Measurements from ENCODE around the gene WDR64.

WDR64 gene

DNA sequence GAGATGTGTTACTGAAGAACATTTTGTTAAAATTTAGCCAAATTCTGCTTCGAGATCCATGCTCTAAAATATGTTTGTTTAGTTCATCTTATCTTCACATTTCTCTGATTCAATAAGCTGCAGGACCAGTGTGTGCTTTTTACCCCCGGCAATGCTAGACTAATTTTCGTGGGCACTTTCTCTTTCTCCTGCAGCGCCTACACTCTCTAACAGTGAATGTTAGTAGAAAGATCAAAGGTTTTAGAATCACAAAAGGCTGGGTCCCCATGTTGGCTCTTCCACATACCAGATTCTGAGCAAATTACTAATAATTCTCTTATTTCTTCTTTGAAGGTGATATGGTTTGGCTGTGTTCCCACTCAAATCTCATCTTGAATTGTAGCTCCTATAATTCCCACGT, 20.4 kb upstream of the WDR64 start:
- no peak for DNase-seq

DNA sequence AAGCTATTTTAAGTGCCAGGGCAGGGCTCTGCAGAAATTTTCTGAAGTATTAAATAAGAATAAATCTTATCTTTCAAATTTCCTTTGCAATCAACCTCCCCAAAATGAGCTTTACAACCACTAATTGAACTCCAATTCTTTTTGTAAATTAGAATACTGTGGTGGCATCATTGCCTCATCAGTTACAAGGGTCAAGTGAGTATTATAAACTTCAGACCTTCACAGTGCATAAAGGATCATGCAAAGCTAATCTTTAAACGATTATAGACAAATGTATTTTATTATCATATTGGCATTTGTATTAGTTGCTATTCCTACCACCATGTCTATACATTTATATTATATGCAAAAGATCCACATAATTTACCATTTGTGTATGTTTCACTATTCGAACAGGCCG, 19.1 kb upstream of the WDR64 start:
- DNase-seq = no peak

DNA sequence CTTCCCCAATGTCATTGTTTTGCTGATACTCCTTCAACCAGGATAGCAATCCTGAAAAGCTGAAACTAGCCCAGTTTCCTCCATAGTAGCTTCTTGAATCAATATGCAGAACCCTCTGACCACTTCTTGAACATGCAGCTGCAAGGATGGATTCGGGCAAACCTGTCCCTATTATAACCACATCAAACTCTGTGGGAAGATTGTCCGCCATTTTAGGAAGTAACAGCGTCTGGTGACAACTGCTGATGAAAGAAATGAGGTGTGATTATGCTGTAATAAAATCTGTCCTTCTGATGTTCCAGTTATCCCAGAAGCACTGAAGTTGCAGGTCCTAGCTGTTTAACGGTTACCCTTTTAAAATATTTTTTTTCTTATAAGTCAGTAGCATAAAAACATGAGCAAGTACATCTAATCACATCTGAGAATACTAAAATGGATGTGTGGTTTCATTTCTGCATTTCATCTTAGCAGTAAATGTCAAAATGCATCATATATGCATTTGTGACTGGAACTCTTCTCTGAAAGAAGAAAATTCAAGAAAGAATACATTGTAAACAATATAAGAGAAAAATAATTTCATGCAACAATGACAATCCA, 16.4 kb upstream of the WDR64 start:
- DNase-seq = no peak

DNA sequence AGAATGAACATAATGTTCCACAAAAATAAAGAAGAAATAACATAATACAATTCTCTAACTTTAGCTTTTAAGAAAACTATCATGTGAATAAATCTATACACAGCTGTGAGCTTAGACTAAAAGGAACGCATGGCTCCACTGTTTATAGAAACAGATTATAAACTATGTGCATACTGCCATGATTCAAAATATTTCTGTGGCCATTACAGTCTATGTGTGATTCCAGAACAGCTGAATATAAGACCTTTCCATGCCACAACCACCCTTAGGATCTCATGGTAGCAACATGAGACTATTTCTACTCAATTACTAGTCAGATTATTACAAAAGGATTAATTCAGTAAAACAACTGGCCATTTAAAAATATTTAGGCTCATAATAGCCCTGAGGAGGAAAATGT, 15.8 kb upstream of the WDR64 start:
- DNase-seq = no peak

DNA sequence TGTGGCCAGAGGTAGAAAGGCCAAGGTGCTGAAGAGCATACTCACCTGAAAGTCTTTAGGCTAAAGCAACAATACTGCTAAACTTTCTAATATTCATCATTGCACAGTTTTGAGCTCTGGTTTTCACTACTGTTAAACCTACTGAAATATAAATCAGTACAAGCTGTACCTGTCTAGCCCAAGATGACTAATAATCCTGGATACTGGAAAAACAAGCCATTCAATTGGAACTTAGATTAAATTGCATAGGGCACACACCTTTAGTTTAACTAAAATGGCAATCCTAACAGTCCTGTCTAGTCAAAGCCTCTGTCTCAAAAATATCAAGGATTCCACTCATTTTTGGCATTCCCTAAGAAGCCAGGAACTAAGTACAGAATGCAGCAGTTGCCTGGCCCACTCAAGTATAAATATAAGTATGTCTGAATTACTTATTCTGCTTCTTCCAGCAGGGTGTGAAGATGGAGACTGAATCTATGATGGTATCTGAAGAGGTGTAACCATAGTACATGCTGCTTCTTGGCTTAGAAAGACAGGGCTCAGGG, 15.0 kb upstream of the WDR64 start:
- DNase-seq = no peak

DNA sequence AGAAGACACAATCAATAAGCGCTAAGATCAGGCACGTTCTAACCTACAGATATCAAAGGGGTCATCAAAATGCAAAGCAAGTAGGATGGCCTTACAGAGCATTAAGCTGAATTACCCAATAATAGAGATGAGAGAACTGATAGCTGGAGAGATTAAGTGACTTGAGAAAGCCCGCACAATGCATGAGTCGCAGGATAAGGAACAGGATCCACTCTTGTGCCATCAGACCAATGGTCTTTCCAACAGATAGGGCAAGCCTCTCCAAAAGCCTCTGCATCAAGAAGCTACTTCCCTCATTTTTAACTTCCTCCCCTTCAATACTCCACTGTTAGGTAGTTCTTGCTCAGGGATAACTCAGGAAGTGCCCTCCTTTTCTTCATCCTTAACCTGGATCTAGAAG, 14.5 kb upstream of the WDR64 start:
- DNase-seq = no peak

DNA sequence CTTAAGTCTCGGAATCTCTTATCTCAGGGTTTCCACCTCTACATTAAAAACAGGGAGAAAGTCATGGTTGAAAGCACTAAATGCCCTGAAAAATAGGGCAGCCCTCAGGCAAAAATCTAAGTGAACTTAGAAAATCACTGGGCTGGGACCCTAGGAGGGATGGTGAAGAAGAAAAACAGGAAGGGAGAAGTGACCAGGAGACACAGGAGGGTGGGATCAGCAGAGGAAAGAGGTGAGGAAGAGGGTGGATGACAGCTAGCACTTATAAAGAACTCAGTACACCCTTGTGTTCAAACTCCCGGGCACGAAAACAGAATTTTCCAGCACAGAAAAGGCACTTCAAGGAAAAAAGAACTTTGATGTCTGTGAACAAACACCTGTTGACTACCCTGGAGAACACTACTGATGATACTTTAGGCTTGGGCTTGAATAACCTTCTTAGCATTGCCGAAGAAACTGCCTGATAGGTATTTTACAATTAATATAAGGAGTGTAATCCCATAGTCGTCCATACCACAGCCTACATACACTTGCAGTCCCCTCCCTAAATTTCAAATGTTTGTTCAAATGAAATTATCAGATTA, 13.9 kb upstream of the WDR64 start:
- DNase-seq = no peak

DNA sequence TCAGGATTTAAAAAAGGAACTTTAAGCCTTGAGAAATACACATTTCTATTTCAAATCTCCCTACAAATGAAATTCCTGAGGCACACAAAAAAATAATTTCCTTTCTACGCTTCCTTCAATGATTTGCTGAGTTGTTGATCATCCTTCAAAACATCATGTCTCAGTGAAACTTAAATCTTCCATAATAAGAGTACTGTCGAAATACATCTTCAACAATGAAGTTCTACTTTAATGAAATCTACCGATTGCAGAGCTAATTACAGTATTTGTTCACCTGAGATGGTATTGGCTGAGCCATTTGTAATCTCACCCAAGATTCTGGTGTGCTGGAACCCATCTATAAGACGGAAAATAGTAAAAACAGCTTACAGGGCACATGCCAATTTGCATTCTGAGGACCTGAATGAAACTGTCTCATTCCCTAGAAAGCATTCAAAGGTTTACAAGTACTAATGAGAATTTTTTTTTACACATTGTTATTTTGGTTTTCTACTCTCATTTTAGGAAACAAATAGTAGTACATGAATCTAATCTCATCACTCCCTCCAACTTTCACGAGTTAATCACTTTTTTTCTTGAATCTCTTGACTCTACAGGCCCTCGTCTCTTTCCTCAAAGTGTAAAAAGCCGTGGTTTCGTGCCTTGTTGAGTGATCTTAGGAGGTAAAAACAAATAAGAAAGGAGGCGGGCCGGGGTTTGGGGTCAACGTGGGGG, 13.0 kb upstream of the WDR64 start:
- no peak for DNase-seq

DNA sequence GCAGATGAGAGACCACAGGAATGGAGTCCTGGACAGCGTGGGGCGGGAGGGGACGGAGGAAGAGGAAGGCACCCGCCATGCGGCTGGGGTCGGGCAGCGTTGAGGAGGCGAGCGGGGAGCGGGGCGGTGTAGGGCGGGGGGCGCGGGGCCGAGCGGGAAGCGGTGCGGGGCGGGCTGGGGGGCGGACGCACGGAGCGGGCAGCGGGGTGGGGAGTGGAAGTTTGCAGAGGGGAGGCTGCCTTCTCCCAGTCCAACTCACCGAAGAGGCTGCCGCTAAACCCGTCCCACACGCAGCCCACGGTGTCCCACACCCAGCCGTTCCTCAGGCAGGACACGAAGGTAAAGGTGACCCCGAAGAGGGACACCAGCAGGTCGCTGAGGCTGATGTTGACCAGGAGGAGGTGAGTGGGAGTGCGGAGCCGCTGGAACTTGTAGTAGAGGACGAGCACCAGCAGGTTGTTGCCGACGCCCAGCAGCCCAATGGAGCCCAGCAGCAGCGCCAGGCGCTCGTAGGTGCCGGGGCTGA, 12.4 kb upstream of the WDR64 start:
- peak; percentile 30 for DNase-seq

DNA sequence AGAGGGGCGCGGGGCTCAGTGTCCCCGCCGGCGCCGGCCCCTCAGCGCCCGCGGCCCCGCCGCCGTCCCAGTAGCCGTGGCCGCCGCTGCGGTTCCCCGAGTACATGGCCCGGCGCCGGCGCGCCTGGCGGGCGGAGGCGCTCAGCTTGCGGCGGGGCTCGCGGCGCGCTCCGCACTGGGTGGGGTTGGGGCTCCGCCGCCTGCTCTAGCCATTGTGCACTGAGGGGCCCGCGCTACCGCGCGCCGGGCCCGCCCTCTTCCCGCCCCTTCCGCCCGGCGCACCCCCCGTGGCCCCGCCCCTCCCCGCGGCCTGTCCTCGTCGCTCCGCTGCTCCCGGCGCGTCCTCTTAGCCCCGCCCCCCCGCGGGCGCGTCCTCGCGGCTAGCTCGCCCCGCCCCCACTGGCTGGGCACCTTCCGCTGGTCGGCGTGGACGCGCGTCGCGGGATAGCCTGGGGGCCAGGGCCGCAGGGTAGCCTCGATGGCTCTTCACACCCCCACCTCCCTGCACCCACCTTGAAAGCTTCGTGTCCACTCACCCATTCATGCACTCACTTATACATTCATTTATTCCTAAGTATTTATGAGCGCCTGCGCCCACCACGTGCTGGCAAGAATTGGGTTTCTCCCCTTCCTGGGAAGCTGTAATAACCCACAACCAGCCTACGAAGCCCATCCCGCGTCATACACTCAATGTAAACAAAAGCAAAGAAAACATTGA, 11.8 kb upstream of the WDR64 start, which contains the start of the genes CHML and OPN3:
Gene CHML (minus strand): TSS at position 221 of the 718 bp plus-strand sequence. CDS start 4,603 bp downstream, outside the sequence.
Gene OPN3 (minus strand): TSS at position 221 of the 718 bp plus-strand sequence. CDS start 115 bp downstream, at position 106.
- DNase-seq = peak; percentile 83

DNA sequence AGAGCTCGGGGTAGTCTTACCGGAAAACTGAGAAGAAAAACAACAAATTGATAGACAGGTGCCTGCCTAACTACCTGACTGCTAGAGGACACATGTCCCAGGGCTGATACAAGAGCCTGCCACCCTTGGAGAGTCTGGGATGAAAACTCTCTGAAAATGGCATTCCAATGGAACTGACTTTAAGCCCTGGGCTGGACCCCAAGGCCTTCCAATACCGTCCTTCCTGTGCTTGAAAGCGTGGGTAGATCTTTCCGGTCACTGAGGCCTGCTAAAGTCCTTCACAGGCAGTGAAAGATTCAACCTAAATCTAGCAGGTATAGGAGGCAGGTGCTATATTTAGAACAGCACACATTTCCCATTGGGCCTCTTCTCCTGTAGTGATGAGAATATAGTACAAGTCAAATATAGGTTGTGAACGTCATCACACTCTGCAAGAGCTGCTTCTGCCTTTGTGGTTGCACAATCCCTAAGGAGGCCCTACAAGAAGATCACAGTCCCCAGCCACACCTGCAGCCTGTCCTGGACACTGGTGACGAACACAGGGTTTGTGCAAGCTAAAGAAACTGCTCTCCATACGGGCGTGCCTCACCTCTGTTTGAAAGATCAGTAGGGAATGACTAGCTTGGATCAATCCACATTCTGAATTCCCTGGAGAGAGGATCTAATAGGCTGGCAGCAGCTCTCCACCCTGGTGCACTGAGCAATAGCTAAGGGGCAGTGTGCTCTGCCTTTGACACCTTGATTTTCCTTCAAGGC, 11.0 kb upstream of the WDR64 start:
- DNase-seq = no peak

DNA sequence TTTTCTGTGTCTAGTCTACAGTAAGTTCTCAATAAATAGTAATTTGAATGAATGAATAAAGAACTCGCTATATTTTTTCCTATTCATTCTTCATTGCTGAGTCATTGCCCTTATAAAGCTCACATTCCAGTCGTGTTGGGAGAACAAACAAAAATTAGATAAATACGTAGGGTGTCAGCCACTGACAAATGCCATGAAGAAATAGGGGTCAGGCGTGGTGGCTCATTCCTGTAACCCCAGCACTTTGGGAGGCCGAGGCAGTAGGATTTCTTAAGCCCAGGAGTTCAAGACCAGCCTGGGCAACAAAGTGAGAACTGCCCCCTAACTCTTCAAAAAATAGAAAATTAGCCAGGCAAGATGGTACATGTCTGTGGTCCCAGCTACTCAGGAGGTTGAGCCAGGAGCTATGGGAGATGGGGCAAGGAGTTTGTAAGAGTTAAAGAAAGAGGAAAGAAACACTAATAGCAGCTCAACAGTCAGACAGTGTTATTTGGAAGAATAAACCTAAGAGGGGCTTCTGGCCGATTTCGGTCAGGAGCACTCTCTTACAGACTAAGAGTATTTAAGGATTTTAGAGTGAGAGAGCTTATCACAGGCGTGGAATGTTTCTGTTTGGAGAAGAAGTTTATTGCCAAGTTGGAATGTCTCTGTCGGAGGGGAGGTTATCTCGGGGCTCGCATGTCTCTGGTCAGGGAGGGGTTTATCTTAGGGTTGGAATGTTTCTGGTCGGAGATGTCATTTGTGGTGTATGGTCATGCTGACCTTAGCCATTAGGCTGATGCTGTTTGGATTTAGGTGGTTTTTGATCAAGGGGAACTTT, 10.1 kb upstream of the WDR64 start:
- no peak for DNase-seq

DNA sequence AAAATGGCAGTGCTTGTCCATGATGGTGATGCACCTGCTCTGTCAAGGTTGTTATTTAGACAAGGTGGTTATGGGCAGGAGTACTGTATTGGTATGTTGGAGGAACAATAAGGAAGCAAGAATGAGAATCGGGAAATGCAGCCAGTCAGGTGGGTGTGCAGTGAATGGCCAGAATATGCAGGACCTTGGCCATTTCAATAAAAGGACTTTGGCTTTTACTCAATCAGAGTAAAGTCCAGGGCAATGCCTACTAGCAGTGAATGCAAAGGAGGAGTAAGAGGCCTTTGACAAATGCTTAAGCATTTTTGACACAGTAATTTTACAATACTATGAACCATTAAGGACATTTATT, 9.5 kb upstream of the WDR64 start:
- no peak for DNase-seq

DNA sequence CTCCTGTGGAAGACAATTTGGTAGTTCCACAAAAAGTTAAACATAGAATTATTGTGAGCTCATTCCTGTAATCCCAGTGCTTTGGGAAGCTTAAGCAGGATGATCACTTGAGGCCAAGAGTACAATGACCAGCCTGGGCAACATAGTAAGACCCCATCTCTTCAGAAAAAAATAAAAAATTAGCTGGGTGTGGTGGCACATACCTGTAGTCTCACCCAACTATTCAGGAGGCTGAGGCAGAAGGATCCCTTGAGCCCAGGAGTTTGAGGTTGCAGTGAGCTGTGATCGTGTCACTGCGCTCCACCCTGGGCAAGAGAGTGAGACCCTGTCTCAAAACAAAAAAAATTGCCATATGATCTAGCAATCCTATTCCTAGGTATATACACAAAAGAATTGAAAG, 7.8 kb upstream of the WDR64 start:
- no peak for DNase-seq

DNA sequence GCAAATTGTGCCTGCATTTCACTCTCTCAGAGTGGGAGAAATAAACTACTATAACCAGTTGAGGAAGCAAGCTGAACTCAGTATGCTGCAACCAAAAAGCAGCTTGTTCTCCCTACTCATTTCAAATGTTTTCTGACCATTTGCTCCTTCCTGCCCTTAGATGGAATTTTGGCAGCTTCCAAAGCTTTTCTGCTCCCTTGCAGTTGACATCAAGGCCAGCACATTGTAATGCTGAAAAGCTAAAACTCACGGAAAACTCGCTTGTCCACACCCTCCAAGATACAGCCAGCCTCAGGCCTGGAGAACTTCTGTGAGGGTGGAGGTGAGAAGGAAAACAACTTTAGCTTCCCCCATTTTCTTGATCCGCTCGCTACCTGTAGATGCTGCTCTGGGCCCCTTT, 6.9 kb upstream of the WDR64 start:
- DNase-seq = no peak

DNA sequence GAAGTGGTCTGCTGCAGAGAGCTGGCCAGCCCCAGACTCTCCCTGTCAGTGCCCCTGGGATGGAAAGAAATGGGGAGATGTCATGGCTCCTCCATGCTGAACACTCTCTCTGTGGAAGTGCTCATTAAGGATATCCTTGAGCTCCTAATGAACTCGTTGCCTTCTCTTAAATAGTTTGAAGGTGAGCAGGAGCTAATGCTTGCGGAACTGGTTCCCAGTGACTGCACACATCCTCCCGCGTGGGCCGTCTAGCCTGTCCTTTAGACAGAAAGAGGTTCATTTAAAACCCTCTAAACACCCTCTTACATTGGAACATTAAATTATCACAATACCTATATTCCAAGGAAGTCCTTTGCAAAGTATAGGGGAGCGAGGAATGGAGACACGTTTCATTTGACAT, 5.9 kb upstream of the WDR64 start:
- no peak for DNase-seq

DNA sequence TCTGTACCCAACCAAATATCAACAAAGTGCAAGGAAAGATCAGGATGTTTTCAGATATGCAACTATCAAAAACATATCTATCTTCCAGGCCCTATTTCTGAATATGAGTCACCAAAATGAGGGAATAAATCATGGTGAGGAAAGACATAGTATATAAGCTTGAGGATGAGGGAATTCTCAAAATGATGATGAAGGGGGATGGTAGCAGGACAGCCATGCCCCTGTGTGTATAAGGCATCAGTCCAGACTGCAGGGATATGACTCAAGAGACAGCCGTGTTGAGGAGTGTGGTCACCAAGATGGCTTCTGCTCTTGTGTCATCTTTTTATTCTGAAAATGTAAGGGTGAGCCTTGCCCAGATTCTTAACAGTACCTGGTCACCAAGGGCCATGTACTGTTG, 4.4 kb upstream of the WDR64 start:
- DNase-seq = no peak

DNA sequence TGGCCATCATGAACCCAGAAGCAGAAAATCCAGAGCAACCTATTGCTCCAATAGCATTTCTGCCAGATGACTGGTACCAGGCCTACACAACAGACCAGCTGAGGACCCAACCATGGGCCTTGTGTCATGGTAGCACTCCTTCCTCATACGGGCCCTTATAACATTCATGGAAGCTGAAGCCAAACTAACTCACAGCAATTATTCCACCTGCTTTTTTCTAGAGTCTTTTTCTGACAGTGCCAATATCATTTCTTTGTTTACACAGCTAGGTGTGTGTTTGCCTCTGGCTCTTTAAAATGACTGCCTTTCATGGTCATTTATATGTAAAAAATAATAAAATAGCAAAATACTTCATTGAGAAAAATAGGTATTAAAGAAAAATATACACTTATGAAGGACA, 3.9 kb upstream of the WDR64 start:
- no peak for DNase-seq

DNA sequence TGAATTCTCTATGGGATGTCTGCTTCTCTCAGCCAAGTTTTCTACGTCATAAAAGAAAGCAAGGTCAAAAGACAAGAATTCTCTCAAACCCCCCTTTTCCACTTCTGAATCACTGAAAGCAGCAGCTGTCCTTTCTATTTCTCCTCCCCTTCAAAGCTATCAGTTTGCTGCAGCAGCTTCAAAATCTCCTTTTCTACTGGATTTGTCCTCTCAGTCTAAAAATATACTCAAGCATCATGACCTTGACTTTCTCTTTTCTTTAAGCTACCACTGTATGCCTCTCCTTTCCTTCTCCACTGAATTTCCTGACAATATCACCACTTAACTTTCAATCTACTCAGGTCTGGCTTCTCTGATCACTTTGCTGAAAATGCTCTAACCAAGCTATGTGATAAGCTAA, 1.9 kb downstream of the WDR64 start:
- no peak for DNase-seq

DNA sequence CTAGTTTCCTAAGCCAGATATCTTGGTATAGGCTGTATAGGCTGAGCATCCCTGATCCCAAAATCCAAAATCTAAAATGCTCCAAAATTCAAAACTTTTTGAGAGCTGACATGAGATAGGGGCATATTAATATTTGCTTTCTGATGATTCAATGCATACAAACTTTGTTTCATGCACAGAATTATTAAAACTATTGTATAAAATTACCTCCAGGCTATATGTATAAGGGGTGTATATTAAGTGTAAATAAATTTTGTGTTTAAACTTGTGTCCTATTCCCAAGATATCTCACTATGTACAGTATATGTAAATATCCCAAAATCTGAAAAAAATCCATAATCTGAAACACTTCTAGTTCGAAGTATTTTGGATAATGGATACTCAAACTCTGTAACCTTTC, 2.6 kb downstream of the WDR64 start:
- DNase-seq = no peak

DNA sequence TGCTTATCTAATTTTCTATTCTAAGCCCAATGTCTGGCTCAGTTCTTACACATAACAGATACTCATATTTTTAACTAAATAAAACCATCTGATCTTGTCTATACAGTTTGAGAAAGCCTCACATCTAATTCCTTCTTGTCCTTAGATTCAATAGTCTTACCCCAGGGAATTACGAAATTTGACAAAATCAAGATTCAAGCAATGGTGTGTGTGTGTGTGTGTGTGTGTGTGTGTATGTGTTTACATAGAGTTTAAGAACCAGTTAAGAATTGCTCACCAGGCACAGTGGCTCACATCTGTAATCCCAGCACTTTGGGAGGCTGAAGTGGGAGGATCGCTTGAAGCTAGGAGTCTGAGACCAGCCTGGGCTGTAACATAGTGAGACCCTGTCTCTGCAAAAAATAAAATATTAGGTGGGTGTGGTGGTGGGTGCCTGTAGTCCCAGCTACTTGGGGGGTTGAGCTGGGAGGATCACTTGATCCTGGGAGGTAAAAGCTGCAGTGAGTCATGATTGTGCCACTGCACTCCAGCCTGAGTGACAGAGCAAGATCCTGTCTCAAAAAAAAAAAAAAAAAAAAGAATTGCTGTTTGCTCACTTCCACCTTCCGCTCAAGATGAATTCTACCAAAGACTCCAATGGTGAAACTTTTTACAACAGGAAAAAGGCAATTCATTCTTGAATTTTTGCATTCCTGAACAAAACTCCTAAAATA, 6.2 kb downstream of the WDR64 start:
- DNase-seq = no peak

All from activated gamma-delta T cell (primary cell).